ENCODE results near the gene MCC. TPM values are rescaled to one million over a fixed set of nuclear protein-coding genes. Genes with fewer than 3 reads are reported as not detected.
A peak's percentile ranks its signal among the peaks of the same experiment; 100 is the strongest.

Gene MCC
- total RNA-seq, 1 experiment from 2014 or later: 23.5 TPM

- Mint-ChIP-seq H3K36me3 (peaks cover 19% of the 10 kb centered on the region), H3K4me3 (no peak overlapping the region), H3K9me3 (no peaks in the 10 kb centered on the region), H3K27ac (no peak overlapping the region), H3K4me1 (0 out of 2 replicates have a peak, but pooled peaks cover 4% of the 10 kb centered on the region), H3K27me3 (ENCODE audit: low read depth) (no peaks in the 10 kb centered on the region)
- ChIA-PET POLR2A (no interaction called here), CTCF (interaction anchor here (1.0 kb wide), 1 partner anchor 286 kb away, joined by 3 read pairs; no protein-coding TSS in a partner anchor)
- no peak for DNase-seq (ENCODE audit: low spot score)
- no peak for TF ChIP-seq CREB1 (CRISPR knock-in tag; IDR thresholded peaks at IDR 0.05)
- TF ChIP-seq, protein P1, sequence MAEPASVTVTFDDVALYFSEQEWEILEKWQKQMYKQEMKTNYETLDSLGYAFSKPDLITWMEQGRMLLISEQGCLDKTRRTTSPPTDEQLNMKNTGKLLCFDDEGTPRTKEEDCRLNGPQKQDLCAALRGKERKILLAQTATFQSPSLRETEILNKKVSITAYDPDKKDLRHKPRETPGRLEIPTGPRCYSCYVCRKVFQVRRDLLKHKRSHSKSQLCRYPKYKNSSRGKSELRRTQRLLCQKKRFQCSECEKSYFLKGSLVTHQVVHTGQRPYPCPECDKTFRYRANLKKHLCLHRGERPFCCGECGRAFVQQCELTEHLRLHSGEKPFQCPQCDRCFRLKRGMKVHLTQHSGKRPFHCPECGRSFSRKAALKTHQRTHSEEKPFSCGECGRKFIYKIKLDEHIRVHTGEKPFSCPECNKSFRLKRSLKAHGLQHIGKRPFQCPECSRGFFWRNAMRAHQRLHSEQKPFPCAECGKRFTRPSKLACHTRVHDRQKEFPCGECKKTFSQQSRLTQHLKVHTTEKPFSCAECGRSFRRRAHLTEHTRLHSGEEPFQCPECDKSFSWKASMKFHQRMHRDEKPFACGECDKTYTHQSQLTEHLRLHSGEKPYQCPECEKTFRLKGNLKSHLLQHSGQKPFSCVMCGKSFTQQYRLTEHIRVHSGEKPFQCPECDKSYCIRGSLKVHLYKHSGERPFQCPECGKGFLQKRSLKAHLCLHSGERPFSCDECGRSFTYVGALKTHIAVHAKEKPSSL (CRISPR knock-in tag; conservative IDR thresholded peaks at IDR 0.05): no peak
- TF ChIP-seq, protein P2, sequence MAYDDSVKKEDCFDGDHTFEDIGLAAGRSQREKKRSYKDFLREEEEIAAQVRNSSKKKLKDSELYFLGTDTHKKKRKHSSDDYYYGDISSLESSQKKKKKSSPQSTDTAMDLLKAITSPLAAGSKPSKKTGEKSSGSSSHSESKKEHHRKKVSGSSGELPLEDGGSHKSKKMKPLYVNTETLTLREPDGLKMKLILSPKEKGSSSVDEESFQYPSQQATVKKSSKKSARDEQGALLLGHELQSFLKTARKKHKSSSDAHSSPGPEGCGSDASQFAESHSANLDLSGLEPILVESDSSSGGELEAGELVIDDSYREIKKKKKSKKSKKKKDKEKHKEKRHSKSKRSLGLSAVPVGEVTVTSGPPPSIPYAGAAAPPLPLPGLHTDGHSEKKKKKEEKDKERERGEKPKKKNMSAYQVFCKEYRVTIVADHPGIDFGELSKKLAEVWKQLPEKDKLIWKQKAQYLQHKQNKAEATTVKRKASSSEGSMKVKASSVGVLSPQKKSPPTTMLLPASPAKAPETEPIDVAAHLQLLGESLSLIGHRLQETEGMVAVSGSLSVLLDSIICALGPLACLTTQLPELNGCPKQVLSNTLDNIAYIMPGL (CRISPR knock-in tag; IDR thresholded peaks at IDR 0.05): no peak
- TF ChIP-seq, protein P3, sequence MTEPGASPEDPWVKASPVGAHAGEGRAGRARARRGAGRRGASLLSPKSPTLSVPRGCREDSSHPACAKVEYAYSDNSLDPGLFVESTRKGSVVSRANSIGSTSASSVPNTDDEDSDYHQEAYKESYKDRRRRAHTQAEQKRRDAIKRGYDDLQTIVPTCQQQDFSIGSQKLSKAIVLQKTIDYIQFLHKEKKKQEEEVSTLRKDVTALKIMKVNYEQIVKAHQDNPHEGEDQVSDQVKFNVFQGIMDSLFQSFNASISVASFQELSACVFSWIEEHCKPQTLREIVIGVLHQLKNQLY (CRISPR knock-in tag; IDR thresholded peaks at IDR 0.05): no peak
- no peak for ATAC-seq
Observed at GRCh38 chr5:113050721-113051382, 437.4 kb downstream of the MCC start.

- Mint-ChIP-seq H3K4me3 (no peak overlapping the region), H3K9me3 (no peaks in the 10 kb centered on the region), H3K4me1 (0 out of 2 replicates have a peak, but pooled peaks cover 4% of the 10 kb centered on the region), H3K27ac (no peak overlapping the region), H3K36me3 (peaks cover 17% of the 10 kb centered on the region), H3K27me3 (ENCODE audit: low read depth) (no peaks in the 10 kb centered on the region)
- ChIA-PET CTCF (interaction anchor here (0.6 to 1.5 kb wide), 2 partner anchors 75 to 302 kb away, joined by 3 read pairs; no protein-coding TSS in a partner anchor), POLR2A (no interaction called here)
- ATAC-seq (peak; percentile 47), DNase-seq (ENCODE audit: low spot score) (no peak)
- TF ChIP-seq AFF4 (CRISPR knock-in tag; IDR thresholded peaks at IDR 0.05; ENCODE audit: borderline replicate concordance) (no peak), NFE2L1 (CRISPR knock-in tag; IDR thresholded peaks at IDR 0.05) (no peak), JAZF1 (CRISPR knock-in tag; IDR thresholded peaks at IDR 0.05) (no peak), ZNF532 (CRISPR knock-in tag; IDR thresholded peaks at IDR 0.05; ENCODE audit: borderline replicate concordance) (no peak), KAT7 (CRISPR knock-in tag; IDR thresholded peaks at IDR 0.05; ENCODE audit: borderline replicate concordance) (no peak), HMGA2 (CRISPR knock-in tag; IDR thresholded peaks at IDR 0.05) (no peak), E2F4 (CRISPR knock-in tag; IDR thresholded peaks at IDR 0.05; ENCODE audit: borderline replicate concordance, low read depth) (no peak), NR1H2 (CRISPR knock-in tag; IDR thresholded peaks at IDR 0.05) (no peak), ZNF317 (CRISPR knock-in tag; IDR thresholded peaks at IDR 0.05; ENCODE audit: borderline replicate concordance, low read depth) (no peak)
- TF ChIP-seq, protein P4, sequence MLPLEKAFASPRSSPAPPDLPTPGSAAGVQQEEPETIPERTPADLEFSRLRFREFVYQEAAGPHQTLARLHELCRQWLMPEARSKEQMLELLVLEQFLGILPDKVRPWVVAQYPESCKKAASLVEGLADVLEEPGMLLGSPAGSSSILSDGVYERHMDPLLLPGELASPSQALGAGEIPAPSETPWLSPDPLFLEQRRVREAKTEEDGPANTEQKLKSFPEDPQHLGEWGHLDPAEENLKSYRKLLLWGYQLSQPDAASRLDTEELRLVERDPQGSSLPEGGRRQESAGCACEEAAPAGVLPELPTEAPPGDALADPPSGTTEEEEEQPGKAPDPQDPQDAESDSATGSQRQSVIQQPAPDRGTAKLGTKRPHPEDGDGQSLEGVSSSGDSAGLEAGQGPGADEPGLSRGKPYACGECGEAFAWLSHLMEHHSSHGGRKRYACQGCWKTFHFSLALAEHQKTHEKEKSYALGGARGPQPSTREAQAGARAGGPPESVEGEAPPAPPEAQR (CRISPR knock-in tag; IDR thresholded peaks at IDR 0.05): no peak
- TF ChIP-seq, protein P5, sequence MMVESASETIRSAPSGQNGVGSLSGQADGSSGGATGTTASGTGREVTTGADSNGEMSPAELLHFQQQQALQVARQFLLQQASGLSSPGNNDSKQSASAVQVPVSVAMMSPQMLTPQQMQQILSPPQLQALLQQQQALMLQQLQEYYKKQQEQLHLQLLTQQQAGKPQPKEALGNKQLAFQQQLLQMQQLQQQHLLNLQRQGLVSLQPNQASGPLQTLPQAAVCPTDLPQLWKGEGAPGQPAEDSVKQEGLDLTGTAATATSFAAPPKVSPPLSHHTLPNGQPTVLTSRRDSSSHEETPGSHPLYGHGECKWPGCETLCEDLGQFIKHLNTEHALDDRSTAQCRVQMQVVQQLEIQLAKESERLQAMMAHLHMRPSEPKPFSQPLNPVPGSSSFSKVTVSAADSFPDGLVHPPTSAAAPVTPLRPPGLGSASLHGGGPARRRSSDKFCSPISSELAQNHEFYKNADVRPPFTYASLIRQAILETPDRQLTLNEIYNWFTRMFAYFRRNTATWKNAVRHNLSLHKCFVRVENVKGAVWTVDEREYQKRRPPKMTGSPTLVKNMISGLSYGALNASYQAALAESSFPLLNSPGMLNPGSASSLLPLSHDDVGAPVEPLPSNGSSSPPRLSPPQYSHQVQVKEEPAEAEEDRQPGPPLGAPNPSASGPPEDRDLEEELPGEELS (CRISPR knock-in tag; IDR thresholded peaks at IDR 0.05): no peak
Observed at GRCh38 chr5:113048931-113049330, 439.3 kb downstream of the MCC start.
